CD4-positive, alpha-beta T cell treated with Interleukin-21 for 1 hour (primary cell): ENCODE data around the gene FAM83G.

Experiments
- DNase-seq: peaks from one replicate; pipeline ENCODE4 v3.0.0-alpha.2; 2020

Gene FAM83G

DNA sequence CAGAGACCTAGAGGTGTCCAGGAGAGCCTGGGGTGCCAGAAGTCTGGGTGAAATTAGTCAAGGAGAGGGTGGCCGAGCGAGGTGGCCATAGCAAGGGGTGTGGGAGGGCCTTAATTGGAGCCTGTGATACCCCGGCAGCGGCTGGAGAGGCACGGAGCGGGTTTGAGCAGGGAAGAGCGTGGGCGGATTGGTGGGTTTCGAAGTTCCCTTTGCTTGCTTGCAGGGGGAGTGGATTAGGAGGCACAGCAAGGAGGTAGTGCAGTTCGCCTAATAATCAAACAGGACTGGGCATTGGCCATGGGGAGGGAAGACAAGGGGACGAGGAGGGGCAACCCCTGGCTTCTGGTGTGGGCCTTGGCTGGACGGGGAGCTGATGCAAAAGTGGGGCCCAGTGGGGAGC, 5.4 kb upstream of the FAM83G start:
- no peak for DNase-seq

- no peak for DNase-seq
These were observed 2.1 kb upstream of the FAM83G start for GRCh38 chr17:19006698-19007097.

DNA sequence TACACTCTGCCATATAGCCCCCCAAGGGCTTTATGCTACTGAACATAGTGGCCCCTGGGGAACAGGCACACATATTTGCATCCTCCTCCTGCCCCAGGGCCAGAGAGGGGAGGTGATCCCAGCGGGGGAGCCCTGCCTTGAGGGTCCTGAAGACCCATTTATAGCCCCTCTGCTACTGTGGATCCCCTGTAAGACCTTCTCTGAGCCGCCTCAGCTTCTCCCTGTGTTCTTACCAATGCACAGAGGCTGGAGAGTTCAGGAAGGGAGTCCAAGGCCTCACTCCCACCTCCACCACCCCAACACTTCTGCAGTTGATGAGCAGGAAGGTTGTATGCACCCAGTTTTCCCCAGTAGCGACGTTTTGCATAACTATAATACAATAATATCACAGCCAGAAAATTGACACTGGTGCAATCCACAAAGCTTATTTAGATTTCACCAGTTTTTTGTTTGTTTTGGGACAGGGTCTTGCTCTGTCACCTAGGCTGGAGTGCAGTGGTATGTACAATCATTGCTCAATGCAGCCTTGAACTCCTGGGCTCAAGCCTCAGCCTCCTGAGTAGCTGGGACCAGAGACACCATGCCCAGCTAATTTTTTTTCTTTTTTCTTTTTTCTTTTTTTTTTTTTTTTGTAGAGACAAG, 1.3 kb upstream of the FAM83G start:
- no peak for DNase-seq

DNA sequence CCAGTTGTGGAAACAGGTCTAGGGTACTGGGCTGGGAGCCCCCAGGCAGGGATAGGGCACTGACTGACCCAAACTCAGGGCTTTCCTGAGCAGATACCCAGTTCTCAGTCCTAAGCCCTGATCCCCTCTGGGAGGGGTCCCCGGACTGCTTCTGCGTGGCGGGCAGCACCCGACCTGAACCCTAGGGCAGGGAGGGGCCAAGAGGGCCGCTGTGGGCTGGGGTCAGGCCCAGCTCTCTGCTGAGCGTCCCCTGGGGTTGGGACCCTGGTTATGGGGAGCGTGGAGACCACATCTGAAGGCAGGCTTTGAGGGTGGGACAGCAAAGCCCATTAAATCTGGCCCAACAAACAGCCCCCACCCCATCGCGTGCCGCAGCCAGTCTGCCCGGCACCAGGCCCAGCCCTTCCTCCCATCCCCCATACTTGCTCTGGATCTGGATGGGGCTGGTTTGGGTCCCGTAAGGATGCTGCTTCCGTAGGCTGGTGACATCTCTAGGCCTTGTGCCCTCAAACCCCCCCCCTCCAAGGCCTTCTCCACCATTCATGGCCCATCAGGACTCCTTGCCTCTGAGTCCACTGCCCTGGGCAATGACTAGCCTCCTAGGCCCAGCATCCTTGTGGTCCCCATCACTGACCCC, 691 bp upstream of the FAM83G start:
- DNase-seq: no peak

- no peak for DNase-seq
These were observed 782 bp downstream of the FAM83G start for GRCh38 chr17:19003543-19004420.

GRCh38 chr17:19002805-19003542, 1.6 kb downstream of the FAM83G start:
- DNase-seq: peak; percentile 12

- no peak for DNase-seq
These were observed 2.5 kb downstream of the FAM83G start for GRCh38 chr17:19001907-19002590.

DNA sequence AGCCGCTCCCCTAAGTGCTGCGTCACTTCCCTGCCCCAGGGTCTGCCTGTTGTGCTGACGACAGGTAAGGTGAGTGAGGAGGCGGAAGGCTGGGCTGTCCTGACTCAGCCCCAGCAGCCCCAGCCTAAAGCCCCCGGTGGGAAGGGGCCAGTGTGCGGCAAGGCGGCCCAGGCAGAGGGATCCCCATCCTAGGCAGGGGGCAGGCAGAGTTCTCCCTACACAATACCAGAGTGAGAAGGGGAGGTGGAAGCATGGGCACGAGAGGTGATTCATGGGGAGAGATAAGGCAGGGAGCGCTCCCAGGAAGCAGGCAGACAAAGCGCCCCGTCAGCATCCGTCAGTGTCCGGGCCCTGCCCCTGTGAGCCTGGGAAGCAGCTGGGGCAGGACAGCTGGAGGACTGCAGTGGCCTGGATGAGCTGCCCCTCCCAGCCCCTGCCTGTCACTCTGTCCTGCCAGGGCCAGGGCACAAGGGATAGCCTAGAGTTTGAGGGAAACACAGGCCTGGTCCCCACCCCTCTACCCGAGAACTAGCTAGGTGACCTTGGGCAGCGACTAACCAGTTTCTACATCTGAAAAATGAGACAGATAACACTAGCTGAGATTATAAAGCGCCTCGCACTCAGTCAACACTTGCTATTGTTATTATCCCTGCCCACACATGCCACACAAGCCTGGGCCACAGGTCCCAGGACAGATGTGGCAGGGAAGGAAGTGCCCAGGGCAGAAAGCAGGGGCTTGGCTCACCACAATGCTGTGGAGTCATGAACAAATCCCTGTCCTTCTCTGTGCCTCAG, 3.8 kb downstream of the FAM83G start:
- DNase-seq: no peak

GRCh38 chr17:18999911-19000310, 4.7 kb downstream of the FAM83G start:
- no peak for DNase-seq

GRCh38 chr17:18999394-18999793, 5.2 kb downstream of the FAM83G start:
- no peak for DNase-seq

GRCh38 chr17:18997650-18998196, 6.8 kb downstream of the FAM83G start:
- DNase-seq: no peak

GRCh38 chr17:18996458-18996857, 8.1 kb downstream of the FAM83G start:
- no peak for DNase-seq

- no peak for DNase-seq
These were observed 9.3 kb downstream of the FAM83G start for GRCh38 chr17:18995220-18995619.

- DNase-seq: no peak
These were observed 9.9 kb downstream of the FAM83G start for GRCh38 chr17:18994631-18995030.

GRCh38 chr17:18993905-18994526, 10.5 kb downstream of the FAM83G start:
- no peak for DNase-seq

DNA sequence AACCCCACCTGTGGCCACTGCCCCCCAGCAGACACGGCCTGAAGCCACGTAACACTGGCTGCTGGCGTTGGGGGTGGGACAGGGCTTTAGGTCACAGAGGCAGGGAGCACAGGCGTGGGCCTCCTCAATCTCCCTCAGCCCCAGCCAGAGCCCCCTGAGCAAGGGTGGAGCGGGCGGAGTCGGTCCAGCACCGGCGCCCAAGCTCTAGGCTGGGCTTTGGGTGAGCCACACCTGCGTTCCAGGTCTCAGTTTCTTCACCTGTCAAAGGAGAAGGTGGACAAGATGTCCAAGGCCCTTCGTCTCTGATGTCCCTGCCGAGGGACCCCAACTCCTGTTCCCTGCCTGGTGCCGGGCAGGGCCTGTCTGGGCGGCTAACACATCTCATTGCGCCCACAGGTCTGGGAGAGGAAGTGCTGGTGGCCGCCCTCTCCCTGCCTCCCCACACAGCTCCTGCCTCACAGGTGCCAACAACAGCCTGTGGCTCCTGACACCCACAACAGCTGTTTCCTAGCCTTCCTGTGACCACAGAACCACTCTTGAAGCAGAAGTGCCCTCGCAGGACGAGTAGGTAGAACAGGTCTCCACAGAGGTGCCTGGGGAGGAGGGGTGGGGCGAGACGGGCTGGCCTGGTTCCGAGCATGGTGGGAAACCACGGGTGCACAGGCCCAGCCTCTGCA, 12.0 kb downstream of the FAM83G start:
- peak; percentile 63 for DNase-seq

GRCh38 chr17:18991531-18992315, 12.8 kb downstream of the FAM83G start:
- no peak for DNase-seq

GRCh38 chr17:18990331-18990730, 14.2 kb downstream of the FAM83G start:
- no peak for DNase-seq

GRCh38 chr17:18988546-18989173, 15.9 kb downstream of the FAM83G start:
- DNase-seq: no peak
